Left lung (tissue), 10 donors: ENCODE data around the gene ATL1. TPM values are rescaled to one million over a fixed set of nuclear protein-coding genes. Genes with fewer than 3 reads are reported as not detected.
"Not testable (repeated sequence)": the region's sequence is repeated elsewhere in the genome, so short reads cannot be mapped to it uniquely, and the experiment has no call there.

ENCODE experiments used
- ATAC-seq: fragments of 200-7000 bp; cut with Tn5 transposase; one replicate; pipeline ENCODE4 v1.9.1; 2020; ENCODE audit warnings: moderate library complexity
- DNase-seq, 4 donors: peaks; one replicate each; pipeline ENCODE4 v3.0.0-alpha.2; 2013 to 2020
- H3K27ac ChIP-seq, 2 donors: fragments of 200-600 bp; sonication (generic) in 1 of 2; one replicate each; pipeline versions ENCODE4 v1.5.0 to v1.8.0; 2020 to 2021
- H3K27me3 ChIP-seq, 2 donors: fragments of 200-600 bp; sonication (generic) in 1 of 2; one replicate each; pipeline versions ENCODE4 v1.5.0 to v1.8.0; 2020 to 2021
- H3K36me3 ChIP-seq, 2 donors: fragments of 200-600 bp; sonication (generic) in 1 of 2; one replicate each; pipeline versions ENCODE4 v1.5.0 to v1.8.0; 2020 to 2021
- H3K4me1 ChIP-seq, 2 donors: fragments of 200-600 bp; one replicate each; pipeline ENCODE4 v1.8.0; 2021
- H3K4me3 ChIP-seq, 2 donors: fragments of 200-600 bp; sonication (generic) in 1 of 2; one replicate each; pipeline versions ENCODE4 v1.5.0 to v1.8.0; 2020 to 2021; ENCODE audit warnings: mild to moderate bottlenecking in 1 of 2
- H3K9me3 ChIP-seq, 2 donors: fragments of 200-600 bp; sonication (generic) in 1 of 2; one replicate each; pipeline versions ENCODE4 v1.5.0 to v1.8.0; 2020 to 2021
- CTCF ChIP-seq, 2 donors: fragments of 200-600 bp; sonication (generic) in 1 of 2; IDR thresholded peaks; one replicate each; pipeline versions ENCODE4 v1.5.0 to v1.8.0; 2021; ENCODE audit warnings: antibody characterized with exemption in 2 of 2
- intact Hi-C, 2 donors: fragments of 100-400 bp; cut with DNase I; formaldehyde crosslinking; loops; one replicate each; pipeline versions ENCODE4 v1.11.2 to v1.14.2; 2022
- polyA plus RNA-seq, 6 donors: library from polyadenylated mRNA; unstranded; fragments of 120-200 nt; gene quantifications; one replicate each; pipeline ENCODE4 v1.2.1, GENCODE V29; 2013; ENCODE audit not compliant: insufficient read length in 6 of 6
- total RNA-seq, 2 donors: library from RNA; stranded (reverse); fragmentation: NEBNext Ultra II Directional; extraction: Animal tissue kit (Norgen Biotek cat#: 25700); gene quantifications; one replicate each; pipeline ENCODE4 v1.2.1, GENCODE V29; 2021
- donor health status: DM: no; HTN: yes; CAD: no.
- donor health status: DM: no; HTN: no; CAD: no.

Gene ATL1
- total and polyA plus RNA-seq, 8 donors, result 5.4 to 10.8 (median 7.7) TPM

- Histone ChIP-seq H3K36me3 (no peaks in the 10 kb centered on the region), H3K9me3 (no peaks in the 10 kb centered on the region), H3K4me1 (no peaks in the 10 kb centered on the region), H3K4me3 (no peak overlapping the region), H3K27ac (no peak overlapping the region), H3K27me3 (no peaks in the 10 kb centered on the region)
- DNase-seq, result peak in 2 of 4 donors; percentile 8 to 12
- peak; percentile 56 for ATAC-seq
- intact Hi-C loops, result no loop called here
- peak in 1 of 2 donors; percentile 30 for TF ChIP-seq CTCF (IDR thresholded peaks at IDR 0.05)
These were observed 59.7 kb downstream of the ATL1 start for GRCh38 chr14:50619569-50620141.

GRCh38 chr14:50620341-50620740 is 60.4 kb downstream of the ATL1 start:
- intact Hi-C loops, result no loop called here
- H3K27ac ChIP-seq, result no peak overlapping the region
- ATAC-seq (no peak), DNase-seq (no peak)
- H3K4me3 ChIP-seq, result no peak overlapping the region
- H3K4me1 ChIP-seq, result no peaks in the 10 kb centered on the region
- no peaks in the 10 kb centered on the region for H3K9me3 ChIP-seq
- TF ChIP-seq CTCF (IDR thresholded peaks at IDR 0.05), result no peak
- no peaks in the 10 kb centered on the region for H3K27me3 ChIP-seq
- H3K36me3 ChIP-seq, result no peaks in the 10 kb centered on the region

- DNase-seq, result no peak
- H3K9me3 ChIP-seq, result no peaks in the 10 kb centered on the region
- no peak for TF ChIP-seq CTCF (IDR thresholded peaks at IDR 0.05)
- no peak for ATAC-seq
- H3K27me3 ChIP-seq, result no peaks in the 10 kb centered on the region
- H3K4me3 ChIP-seq, result no peak overlapping the region
- no peaks in the 10 kb centered on the region for H3K4me1 ChIP-seq
- intact Hi-C loops, result no loop called here
- no peaks in the 10 kb centered on the region for H3K36me3 ChIP-seq
- H3K27ac ChIP-seq, result no peak overlapping the region
These were observed 63.0 kb downstream of the ATL1 start for GRCh38 chr14:50622978-50623377.

GRCh38 chr14:50624447-50624846 is 64.5 kb downstream of the ATL1 start:
- intact Hi-C loops, result no loop called here
- Histone ChIP-seq H3K36me3 (no peaks in the 10 kb centered on the region), H3K4me3 (no peak overlapping the region), H3K9me3 (no peaks in the 10 kb centered on the region), H3K4me1 (no peaks in the 10 kb centered on the region), H3K27ac (no peak overlapping the region), H3K27me3 (no peaks in the 10 kb centered on the region)
- ATAC-seq (no peak), DNase-seq (no peak)
- TF ChIP-seq CTCF (IDR thresholded peaks at IDR 0.05), result no peak

- intact Hi-C loops, ATAC-seq, H3K4me3 ChIP-seq, H3K27me3 ChIP-seq, H3K27ac ChIP-seq, DNase-seq, H3K9me3 ChIP-seq, H3K4me1 ChIP-seq, H3K36me3 ChIP-seq: not testable (repeated sequence)
These were observed 65.0 kb downstream of the ATL1 start for GRCh38 chr14:50624947-50625346.

- no peak overlapping the region for H3K4me3 ChIP-seq
- no peak overlapping the region for H3K27ac ChIP-seq
- H3K27me3 ChIP-seq, result no peaks in the 10 kb centered on the region
- no peaks in the 10 kb centered on the region for H3K9me3 ChIP-seq
- ATAC-seq (no peak), DNase-seq (no peak)
- intact Hi-C loops, result no loop called here
- H3K4me1 ChIP-seq, result no peaks in the 10 kb centered on the region
- no peaks in the 10 kb centered on the region for H3K36me3 ChIP-seq
- no peak for TF ChIP-seq CTCF (IDR thresholded peaks at IDR 0.05)
These were observed 71.5 kb downstream of the ATL1 start for GRCh38 chr14:50631408-50631821.
